ENCODE data around the gene ZBTB26. TPM values are rescaled to one million over a fixed set of nuclear protein-coding genes. Genes with fewer than 3 reads are reported as not detected.

The ZBTB26 gene
- total and polyA plus RNA-seq, 10 of the 15 experiments (the other 5 are each of a cell fraction or from before 2014, with no cell fraction given), result 1.8 to 19.5 (median 4.5) TPM

DNA sequence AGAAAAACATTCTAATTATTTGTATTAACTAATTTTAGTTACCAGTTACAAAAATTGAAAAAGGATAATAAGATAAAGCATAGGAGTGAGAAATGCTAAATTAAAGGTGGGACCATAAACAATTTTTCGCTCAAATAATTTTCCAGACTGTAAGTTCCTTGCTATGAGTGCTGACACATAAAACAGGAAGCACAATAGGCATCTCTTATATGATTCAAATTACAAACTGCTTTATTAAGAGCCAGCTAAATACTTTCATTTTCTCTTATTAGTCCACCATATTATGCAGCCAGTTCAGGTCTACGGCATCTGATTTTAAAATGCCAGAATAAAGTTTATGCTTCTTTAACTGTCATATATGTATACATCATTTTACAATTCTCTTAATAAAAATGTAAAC, 30.5 kb downstream of the ZBTB26 start:
- H3K27me3 ChIP-seq (replicated peaks in 1 of 2; ENCODE audit: control insufficient read depth in 2 of 2, insufficient read depth in 2 of 2, low read length in 1 of 2), result no peaks in the 10 kb centered on the region
- POLR2A ChIA-PET, result interaction anchor here (0.6 to 5.7 kb wide), 6 partner anchors 9 to 876 kb away, joined by 3 to 53 read pairs (median 6); partner anchors contain the start of genes RABGAP1, ZBTB26 and ZBTB6
- DNase-seq (ENCODE audit: low read depth, low spot score) (no peak), FAIRE-seq (no peak), ATAC-seq (peak; percentile 23)
- RAD21 ChIA-PET (ENCODE audit: unreplicated experiment), result interaction anchor here (0.6 to 1.4 kb wide), 9 partner anchors 11 to 449 kb away, joined by 3 to 7 read pairs (median 3); partner anchors contain the start of genes ZBTB26 and ZBTB6
- CTCF ChIA-PET, result interaction anchor here (0.5 to 2.0 kb wide), 8 partner anchors 11 to 332 kb away, joined by 3 to 10 read pairs (median 4); partner anchors contain the start of genes RABGAP1 and ZBTB6
- intact Hi-C loops (cut with micrococcal nuclease; ENCODE audit: unreplicated experiment), result loop anchor here (10.0 kb wide), 1 partner anchor 444 kb away; no protein-coding TSS in a partner anchor
- peak overlapping the region; percentile 82 for H3K27ac ChIP-seq (ENCODE audit: control insufficient read depth, insufficient read depth)
- SMC1A ChIA-PET (ENCODE audit: uncharacterized antibody, unreplicated experiment), result interaction anchor here (0.7 to 5.0 kb wide), 10 partner anchors 8 to 449 kb away, joined by 3 to 25 read pairs (median 4); partner anchors contain the start of genes ZBTB26 and ZBTB6
- BruUV-seq (replicated peaks), result no TSS peak
- no peaks in the 10 kb centered on the region for H4K20me1 ChIP-seq (ENCODE audit: control insufficient read depth, insufficient read depth)
- in situ Hi-C loops (cut with MboI), result loop anchor here (25.0 kb wide), 1 partner anchor 1962 kb away; the partner anchor contains the start of genes ARPC5L, RPL35 and WDR38
- 8% methylated on average over 2 of the region's 2 CpGs for WGBS (ENCODE audit: insufficient coverage, insufficient replicate concordance, low lambda C conversion rate, missing lambda C conversion rate)
- peak overlapping the region; percentile 83 for H3K4me2 ChIP-seq (ENCODE audit: control insufficient read depth, insufficient read depth)
- peak overlapping the region; percentile 68 for H3K9ac ChIP-seq (ENCODE audit: control insufficient read depth, insufficient read depth, low read length)
- H3K79me2 ChIP-seq (ENCODE audit: control insufficient read depth, insufficient read depth, low read length), result peaks cover 71% of the 10 kb centered on the region
- H3K4me1 ChIP-seq (ENCODE audit: control insufficient read depth, insufficient read depth, low read length), result peaks cover 6% of the 10 kb centered on the region
- H2AFZ ChIP-seq (ENCODE audit: control insufficient read depth, low read depth, low read length), result peak overlapping the region; percentile 32; the same call in 1 of the 2 replicates
- peaks cover 0 to 5% of the 10 kb centered on the region in 2 experiments; a peak in 3 of 4 replicates for H3K36me3 ChIP-seq (ENCODE audit: control insufficient read depth in 2 of 2, insufficient read depth in 2 of 2, low read length in 1 of 2)
- peak overlapping the region; percentile 59; the same call in 1 of the 2 replicates for H3K4me3 ChIP-seq
- H3K9me3 ChIP-seq (replicated peaks; ENCODE audit: control insufficient read depth, insufficient read depth, low read length), result no peaks in the 10 kb centered on the region
- TF ChIP-seq MEF2A (IDR thresholded peaks at IDR 0.05; ENCODE audit: insufficient read depth, low read depth, low read length), result no peak
- TF ChIP-seq ZBTB40 (IDR thresholded peaks at IDR 0.05; ENCODE audit: borderline replicate concordance), result peak; percentile 88
- no peak for TF ChIP-seq SMAD1 (IDR thresholded peaks at IDR 0.05; ENCODE audit: low read depth, partially characterized antibody)
- TF ChIP-seq POLR2AphosphoS2 (IDR thresholded peaks at IDR 0.05; ENCODE audit: low read depth, low read length), result no peak
- TF ChIP-seq IRF4 (IDR thresholded peaks at IDR 0.05; ENCODE audit: low read depth, low read length), result no peak
- TF ChIP-seq ZNF217 (IDR thresholded peaks at IDR 0.05), result no peak
- no peak for TF ChIP-seq HDGF (IDR thresholded peaks at IDR 0.05)
- no peak for TF ChIP-seq ZBTB33 (IDR thresholded peaks at IDR 0.05)
- TF ChIP-seq, protein P1, sequence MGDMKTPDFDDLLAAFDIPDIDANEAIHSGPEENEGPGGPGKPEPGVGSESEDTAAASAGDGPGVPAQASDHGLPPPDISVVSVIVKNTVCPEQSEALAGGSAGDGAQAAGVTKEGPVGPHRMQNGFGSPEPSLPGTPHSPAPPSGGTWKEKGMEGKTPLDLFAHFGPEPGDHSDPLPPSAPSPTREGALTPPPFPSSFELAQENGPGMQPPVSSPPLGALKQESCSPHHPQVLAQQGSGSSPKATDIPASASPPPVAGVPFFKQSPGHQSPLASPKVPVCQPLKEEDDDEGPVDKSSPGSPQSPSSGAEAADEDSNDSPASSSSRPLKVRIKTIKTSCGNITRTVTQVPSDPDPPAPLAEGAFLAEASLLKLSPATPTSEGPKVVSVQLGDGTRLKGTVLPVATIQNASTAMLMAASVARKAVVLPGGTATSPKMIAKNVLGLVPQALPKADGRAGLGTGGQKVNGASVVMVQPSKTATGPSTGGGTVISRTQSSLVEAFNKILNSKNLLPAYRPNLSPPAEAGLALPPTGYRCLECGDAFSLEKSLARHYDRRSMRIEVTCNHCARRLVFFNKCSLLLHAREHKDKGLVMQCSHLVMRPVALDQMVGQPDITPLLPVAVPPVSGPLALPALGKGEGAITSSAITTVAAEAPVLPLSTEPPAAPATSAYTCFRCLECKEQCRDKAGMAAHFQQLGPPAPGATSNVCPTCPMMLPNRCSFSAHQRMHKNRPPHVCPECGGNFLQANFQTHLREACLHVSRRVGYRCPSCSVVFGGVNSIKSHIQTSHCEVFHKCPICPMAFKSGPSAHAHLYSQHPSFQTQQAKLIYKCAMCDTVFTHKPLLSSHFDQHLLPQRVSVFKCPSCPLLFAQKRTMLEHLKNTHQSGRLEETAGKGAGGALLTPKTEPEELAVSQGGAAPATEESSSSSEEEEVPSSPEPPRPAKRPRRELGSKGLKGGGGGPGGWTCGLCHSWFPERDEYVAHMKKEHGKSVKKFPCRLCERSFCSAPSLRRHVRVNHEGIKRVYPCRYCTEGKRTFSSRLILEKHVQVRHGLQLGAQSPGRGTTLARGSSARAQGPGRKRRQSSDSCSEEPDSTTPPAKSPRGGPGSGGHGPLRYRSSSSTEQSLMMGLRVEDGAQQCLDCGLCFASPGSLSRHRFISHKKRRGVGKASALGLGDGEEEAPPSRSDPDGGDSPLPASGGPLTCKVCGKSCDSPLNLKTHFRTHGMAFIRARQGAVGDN (IDR thresholded peaks at IDR 0.05), result 0 out of 2 replicates have a peak, but pooled peaks have one; percentile 12
- TF ChIP-seq, protein P2, sequence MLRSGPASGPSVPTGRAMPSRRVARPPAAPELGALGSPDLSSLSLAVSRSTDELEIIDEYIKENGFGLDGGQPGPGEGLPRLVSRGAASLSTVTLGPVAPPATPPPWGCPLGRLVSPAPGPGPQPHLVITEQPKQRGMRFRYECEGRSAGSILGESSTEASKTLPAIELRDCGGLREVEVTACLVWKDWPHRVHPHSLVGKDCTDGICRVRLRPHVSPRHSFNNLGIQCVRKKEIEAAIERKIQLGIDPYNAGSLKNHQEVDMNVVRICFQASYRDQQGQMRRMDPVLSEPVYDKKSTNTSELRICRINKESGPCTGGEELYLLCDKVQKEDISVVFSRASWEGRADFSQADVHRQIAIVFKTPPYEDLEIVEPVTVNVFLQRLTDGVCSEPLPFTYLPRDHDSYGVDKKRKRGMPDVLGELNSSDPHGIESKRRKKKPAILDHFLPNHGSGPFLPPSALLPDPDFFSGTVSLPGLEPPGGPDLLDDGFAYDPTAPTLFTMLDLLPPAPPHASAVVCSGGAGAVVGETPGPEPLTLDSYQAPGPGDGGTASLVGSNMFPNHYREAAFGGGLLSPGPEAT (IDR thresholded peaks at IDR 0.05; ENCODE audit: low read depth), result peak; percentile 48; the same call in 1 of the 2 replicates
